Gastrocnemius medialis (tissue), 4 donors: ENCODE data around the gene SLC30A4.

Experiments used
- POLR2A ChIP-seq, 2 donors: fragments of 450-650 bp; IDR thresholded peaks; one replicate each; pipeline ENCODE4 v1.6.1; 2017; ENCODE audit warnings: antibody characterized with exemption in 2 of 2, mild to moderate bottlenecking in 2 of 2, moderate library complexity in 2 of 2
- TF ChIP-seq, protein P1 (sequence below), 5 experiments: fragments of 450-650 bp in 3 of 5; fragments of 200-600 bp in 2 of 5; sonication (generic) in 2 of 5; IDR thresholded peaks in 4 of 5; conservative IDR thresholded peaks in 1 of 5; 1 replicate in 4 of 5; 2 replicates in 1 of 5; pipeline ENCODE4 v1.5.1; 2016 to 2019; ENCODE audit warnings: antibody characterized with exemption in 5 of 5, mild to moderate bottlenecking in 3 of 5, moderate library complexity in 3 of 5

GRCh38 chr15:45521596-45522327, 793 bp downstream of the SLC30A4 start:
- TF ChIP-seq, protein P1, sequence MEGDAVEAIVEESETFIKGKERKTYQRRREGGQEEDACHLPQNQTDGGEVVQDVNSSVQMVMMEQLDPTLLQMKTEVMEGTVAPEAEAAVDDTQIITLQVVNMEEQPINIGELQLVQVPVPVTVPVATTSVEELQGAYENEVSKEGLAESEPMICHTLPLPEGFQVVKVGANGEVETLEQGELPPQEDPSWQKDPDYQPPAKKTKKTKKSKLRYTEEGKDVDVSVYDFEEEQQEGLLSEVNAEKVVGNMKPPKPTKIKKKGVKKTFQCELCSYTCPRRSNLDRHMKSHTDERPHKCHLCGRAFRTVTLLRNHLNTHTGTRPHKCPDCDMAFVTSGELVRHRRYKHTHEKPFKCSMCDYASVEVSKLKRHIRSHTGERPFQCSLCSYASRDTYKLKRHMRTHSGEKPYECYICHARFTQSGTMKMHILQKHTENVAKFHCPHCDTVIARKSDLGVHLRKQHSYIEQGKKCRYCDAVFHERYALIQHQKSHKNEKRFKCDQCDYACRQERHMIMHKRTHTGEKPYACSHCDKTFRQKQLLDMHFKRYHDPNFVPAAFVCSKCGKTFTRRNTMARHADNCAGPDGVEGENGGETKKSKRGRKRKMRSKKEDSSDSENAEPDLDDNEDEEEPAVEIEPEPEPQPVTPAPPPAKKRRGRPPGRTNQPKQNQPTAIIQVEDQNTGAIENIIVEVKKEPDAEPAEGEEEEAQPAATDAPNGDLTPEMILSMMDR (IDR thresholded peaks at IDR 0.05 in 4 of 5, conservative IDR thresholded peaks at IDR 0.05 in 1 of 5): no peak
- no peak for TF ChIP-seq POLR2A (IDR thresholded peaks at IDR 0.05)
